AG08395 (cell line): ENCODE data around the gene SLC22A23.

Source experiments
- DNase-seq: peaks from one replicate; pipeline ENCODE4 v3.0.0; 2012; ENCODE audit warnings: mixed read lengths, low spot score

SLC22A23 gene

DNA sequence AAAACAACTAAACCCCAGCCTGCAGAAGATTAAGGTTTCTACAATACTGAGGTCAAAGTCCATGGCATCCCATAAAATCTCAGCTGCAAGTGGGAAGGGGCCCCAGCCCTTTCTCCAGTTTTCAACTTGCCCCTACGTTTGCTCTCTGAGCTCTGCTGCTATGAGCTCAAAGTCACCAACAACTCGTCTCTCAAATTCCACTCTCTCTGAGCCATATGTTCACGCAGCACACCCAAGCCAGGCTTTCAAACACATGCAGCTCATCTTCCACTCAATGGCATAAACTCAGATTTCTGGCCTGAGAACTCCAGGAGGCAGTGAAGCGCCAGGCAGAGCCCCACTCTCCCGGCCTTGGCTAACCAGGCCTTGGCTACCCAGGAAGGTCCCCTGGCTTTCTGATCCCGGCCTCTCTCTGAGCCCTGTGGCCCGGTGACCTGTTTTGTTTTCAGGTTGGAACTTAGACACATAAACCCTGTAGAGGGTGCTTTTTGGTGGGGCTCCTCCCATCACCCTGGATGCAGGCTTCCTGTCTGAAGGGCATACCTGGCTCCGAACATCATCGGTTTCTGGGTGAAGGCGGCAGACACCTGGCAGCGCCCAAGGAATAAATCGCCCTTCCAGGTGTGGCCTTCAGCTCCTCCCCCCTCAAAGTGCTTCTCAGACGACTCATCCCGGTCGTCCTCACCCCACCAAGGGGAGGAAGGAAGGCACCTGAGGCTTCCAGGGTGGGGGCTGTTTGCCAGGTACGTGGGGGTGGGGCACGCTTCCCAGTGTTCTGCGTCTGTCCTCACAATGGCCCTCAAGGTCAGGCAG is 12.4 kb downstream of the SLC22A23 start:
- no peak for DNase-seq

DNA sequence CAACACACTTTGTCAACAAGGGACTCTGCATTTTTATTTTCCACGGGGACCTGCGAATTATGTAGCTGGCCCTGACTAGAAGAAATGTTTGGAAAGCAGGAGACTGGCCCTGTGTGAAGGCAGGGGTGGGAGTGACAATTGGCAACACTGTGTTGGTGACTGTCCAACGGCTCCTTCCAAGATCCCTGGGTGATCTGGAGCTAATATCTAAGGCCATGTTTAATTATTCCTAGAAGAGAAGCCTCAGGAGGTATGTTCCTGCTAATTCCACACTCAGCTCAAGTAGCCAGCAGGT is 13.7 kb downstream of the SLC22A23 start:
- DNase-seq, result no peak

DNA sequence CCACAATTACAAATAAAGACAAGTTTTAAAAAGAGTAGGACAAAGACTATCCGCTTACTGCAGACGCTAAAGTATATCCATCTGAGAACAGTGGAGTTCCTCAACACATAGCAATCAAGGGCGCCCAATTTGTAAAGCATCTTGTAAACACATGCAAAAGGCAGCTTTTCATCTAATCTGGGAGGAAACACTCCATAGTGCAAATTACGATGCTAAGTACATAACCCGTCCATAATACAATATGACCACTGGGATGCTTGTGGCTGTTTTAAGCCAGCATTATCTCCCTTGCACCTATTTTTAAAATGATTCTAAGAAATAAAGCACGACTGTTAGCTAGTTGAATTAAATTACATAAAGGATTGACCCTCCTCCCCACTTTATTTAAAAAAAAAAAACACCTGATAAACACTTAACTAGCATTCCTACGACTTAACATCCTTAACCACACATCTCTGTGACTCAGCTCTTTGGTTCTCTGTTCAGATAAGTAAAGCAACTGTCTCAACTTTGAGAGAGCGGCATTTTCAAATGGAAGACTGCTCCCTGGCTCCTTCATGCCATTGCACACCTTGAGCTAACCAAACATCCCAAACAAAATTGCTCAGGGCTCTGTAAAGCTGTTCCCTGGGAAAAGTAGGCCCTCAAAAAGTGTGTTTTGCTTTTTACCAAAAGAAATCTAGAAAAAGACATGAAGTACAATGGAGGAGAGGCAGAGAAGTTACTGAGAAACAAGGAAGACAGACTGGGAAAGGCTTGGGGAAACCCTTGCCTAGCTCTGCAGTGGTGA is 14.2 kb downstream of the SLC22A23 start:
- peak; percentile 56 for DNase-seq

DNA sequence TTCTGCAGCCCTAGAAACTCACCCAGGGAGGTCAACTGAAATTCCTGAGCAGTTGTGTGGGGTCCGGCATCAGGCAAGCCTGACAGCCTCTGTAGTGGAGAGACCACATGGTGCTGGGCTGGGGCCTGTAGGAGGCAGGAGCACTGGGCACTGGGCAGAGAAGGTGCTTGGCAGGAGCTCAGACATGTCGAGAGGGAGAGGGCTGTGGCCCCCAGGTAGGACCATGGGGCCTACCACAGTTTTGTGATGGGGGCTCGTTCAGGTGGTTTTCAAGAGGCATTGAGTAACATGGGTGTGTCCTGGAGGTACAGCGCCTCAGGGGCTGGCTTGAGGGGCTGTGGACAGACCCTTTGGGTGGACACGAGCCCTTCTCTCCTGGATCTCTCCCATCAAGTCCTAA is 15.9 kb downstream of the SLC22A23 start:
- DNase-seq, result no peak

DNA sequence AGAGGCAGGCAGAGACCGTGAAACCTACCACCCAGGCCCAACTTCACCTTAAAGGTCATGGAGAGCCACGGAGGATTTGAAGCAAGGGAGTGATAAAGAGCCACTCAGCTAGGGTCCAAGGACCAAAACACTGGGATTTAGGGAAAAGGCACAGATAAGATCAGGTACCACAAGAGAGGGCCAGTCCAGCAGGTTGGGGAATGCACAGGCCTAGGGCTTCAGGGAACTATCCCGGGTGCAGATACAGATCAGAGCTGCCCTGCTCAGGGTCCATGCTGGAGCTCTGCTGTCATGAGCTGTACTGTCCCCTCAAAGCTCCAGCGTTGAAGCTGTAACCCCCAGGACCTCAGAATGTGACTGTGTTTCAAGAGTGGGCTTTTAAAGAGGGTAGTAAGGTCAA is 16.9 kb downstream of the SLC22A23 start:
- DNase-seq, result no peak

DNA sequence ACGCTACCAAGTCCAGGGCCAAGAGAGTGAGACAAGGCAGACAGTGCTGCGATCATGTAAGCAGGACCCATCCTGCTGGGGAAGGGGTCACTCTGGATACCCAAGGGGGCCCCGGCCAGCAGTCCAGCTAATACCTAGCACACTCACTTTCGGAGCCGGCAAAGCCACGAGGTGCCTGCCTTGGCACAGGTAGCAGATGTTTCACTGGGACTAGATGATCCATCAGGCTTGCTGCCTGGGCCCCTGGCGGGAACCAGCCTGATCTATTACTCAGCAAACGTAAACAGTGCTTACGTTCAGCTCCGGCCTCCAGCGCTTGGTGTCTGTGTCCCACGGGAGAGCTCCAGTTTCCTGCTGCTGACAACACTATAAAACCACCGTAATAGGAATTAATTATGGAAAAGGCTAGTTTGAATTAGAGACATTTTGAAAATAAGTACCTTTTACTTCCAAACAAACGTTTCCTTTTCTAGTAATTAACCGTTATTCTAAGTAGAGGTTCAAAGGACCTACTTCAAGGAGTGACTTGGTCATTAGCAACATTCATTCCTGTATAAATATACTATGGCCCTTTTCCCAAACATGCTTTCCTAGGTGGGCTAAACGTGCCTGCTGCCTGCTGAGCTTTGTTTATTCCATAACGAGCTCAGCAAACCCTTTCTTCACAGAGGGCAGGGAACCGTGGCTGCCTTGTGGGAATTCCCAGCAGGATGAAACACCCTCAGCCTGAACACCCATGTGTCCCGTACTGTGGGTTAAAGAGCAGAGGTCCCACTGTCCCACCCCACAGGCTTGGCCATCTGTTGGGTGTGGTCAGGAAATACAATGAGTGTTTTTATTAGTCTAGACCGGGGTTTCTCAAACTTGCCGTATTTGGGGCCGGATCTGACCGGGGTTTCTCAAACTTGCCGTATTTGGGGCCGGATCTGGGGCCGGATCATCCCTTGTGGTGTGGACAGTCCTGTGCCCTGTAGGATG is 18.4 kb downstream of the SLC22A23 start:
- DNase-seq, result no peak

DNA sequence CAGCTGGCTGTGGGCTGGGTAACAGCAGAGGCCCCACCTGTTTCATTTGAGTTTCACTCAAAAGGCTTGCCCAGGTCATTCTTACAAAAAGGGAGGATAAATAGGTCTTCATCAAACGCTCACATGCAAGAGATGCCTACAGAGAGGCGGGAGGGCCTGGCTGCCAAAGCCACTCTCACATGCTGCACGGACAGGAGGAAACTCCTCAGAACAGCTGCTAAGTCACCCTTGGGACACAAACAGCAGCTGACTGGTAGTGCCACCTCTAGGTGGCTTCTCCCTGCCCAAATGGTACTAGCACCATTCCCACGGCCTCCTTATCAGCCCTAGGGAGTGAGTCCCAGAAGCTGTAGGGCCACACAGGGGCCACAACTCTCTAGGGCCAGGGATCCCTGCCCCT is 23.8 kb downstream of the SLC22A23 start:
- DNase-seq, result no peak

DNA sequence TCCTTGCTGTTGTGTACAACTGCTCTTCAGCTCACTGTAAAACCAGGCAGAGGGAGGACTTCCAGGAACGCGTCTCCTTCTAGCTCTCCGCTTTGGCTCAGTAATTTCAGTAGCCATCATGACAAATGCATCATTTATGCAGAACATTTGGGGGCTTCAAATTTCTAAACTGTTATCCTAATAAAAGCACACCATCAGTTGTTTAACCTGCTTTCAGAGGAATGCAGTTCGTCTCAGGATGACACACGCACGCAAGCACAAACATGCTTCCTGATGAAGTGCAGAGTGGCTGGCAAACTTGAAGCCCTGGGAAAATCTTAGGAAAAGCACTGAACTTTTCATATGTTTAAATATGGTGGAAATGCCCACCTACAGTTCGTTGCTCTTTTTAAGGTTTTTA is 24.4 kb downstream of the SLC22A23 start:
- no peak for DNase-seq

DNA sequence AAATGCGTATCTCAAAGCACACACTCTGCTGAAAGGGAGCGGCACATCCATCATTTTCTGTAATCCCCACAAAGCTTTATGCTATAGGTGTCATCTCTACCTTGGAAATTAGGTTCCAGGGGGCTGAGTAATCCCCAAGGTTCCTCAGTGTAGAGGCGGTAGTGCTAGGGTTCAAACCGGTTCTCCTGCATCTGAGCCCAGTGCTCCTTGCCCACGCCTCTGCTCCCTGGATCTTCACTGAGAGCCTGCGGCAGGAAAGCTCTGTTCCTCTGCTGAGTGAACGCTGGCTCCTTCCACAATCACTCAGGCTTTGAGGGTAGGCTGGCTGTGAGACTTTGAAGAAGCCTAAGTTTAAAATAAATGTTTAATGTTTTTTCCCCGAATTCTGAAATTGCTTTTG is 24.9 kb downstream of the SLC22A23 start:
- no peak for DNase-seq

DNA sequence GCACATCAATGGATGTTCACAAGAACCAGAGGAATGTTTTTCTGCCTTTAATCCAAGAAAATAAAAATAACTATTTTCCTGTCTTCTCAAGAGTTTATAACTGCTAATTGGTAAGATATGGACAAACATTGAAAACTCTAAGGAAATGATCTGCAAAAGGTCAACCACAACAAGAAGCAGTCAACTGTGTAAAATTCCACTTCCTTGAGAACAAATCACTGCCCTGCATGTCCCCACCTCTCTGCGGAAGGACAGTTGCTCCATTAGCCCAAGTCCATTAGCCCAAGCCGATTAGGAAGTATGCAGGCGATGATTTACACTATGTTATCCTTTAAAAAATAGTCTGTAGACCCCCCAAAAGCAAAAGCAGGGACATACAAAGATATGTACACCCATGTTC is 27.6 kb downstream of the SLC22A23 start:
- no peak for DNase-seq

DNA sequence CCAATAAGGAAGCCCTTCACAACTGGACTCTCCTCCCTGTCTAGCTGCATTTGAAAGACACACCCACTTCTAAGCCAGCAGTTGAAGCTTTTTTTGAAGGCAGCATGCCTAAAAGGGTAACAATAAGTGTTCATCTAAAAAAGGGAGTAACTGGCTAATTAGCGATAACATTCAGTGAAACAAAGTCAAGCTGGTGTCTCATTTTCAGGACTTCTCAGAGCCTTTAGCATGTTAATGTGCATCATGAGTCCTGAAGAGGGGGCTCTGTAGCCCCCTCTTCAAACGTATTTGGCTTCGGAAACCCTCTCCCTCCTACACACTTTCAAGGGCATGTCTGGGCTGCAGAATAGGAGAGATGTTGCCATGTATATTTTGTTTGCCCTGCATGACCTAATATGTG is 28.1 kb downstream of the SLC22A23 start:
- DNase-seq, result no peak

DNA sequence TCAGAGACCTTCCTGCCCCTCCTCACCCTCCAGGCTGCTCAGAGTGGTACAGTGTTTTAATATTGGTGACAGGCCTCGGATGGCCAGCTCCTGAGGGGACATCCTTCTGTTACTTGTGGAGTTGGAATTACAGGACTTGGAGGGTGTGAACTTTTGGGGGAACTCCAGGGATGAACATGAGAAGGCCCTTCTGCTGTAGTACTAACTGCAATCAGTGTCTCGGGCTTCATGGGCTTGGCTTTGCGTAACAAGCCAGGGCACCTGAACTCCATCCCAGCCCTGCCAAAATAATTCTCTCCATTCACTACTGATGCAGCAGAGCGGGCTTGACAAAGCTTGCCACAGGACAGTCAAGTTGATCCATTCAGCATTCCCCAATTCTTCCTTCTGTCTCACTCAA is 28.6 kb downstream of the SLC22A23 start:
- no peak for DNase-seq

DNA sequence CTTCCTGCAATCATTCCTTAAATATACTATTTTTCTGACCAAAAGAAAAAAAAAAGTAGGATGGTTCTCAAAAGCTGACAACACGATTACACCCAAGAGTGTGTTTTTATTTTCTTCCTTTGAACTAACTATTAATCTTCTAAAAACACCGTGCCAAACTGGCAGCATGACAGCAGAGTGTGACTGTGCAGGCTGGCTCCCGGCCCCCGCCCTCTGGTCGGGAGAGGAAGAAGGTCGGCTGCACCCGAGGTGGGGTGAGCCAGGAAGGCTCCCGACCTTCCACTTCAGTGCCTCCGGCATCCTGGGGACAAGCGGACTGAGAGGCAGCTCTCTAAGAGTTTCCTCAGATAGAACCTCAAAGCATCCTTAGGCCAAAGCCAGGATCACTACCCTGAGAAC is 29.2 kb downstream of the SLC22A23 start:
- peak; percentile 71 for DNase-seq

DNA sequence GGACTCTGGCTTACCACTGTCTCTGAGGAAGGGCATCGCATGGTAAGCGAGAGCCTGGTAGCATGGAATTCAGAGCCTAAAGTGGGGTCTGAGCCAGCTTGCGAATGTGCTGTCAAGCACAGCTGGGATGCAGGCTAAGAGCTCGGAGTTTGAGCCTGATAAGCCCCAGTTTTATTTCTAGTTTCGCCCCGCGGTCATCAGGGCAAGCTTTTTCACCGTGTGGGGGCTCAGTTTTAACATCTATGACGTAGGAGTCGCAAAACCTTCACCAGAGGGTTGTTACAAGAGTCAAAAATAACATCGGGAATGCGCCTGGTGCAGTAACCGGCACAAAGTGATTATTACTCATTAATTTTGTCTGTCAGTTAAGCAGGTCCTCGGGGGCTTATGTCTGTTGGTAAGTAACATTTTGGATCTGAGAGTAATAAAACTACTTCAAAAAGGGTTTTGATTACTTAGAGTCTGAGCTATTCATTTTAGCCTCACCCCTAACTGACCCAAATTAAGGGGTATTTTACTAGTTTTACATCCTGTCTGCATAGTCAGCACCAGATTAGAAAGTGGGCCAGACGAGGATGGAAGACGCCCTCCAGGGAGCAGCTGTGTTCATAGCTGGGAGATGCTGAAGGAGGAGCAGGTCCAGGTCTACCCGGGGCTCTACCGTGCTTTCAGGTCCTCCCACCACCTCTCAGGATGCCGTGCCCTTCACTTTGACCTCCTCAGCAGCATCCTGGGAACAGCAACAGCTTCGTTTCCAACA is 29.7 kb downstream of the SLC22A23 start:
- no peak for DNase-seq

DNA sequence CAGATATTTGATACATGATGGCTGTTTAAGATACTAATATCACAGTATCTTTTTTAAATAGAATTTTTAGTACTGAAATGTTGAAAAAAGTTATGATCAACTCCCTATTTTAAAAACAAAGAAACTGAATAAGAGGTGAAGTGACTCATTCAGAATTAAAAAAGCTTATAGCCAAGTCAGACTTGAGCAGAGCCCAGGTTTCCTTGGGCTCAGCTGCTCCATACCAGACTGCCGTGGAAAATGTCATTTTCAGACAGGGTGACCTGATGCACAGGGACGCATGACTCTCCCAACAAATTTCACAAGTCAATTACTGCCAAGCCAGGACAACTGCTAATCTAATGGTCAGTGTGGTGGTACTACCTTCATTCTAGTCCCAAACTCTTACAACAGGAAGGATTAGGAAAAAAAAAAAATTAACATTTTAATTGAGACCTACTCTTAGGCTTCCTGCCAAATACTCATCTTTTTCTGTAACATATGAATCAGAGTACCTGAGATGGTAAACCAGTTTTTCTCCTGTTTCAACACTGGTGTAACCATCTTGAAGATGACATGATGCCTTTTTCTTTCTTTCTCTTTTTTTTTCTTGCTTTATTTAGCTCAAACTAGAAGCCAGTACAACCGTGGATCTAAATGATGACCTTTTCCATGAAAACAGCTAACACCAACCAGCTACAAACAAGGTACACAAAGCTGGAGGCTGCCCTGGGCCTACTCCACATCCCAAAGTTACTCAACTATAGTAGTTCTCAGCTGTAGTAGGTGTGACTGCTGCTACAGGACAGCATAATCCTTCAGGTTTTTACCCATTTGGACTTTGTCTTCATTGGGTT is 30.5 kb downstream of the SLC22A23 start:
- DNase-seq, result no peak

DNA sequence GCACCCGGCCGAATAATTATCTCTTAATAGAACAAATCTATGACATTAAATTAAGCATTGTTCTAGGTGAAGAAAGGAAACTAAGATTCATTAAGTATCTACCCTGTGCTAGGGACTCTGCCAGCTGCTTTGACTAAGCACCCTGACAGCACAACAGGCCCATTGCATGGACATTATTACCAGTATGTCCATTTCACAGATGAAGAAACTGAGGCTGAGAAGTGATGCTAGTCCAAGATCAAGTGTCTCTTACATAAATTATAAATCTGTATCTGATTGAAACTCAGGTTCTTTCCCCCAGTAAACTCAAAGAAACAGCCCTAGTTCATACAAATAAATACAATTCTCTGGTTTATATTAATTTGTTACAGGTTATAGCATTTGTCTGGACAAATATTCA is 31.3 kb downstream of the SLC22A23 start:
- no peak for DNase-seq

DNA sequence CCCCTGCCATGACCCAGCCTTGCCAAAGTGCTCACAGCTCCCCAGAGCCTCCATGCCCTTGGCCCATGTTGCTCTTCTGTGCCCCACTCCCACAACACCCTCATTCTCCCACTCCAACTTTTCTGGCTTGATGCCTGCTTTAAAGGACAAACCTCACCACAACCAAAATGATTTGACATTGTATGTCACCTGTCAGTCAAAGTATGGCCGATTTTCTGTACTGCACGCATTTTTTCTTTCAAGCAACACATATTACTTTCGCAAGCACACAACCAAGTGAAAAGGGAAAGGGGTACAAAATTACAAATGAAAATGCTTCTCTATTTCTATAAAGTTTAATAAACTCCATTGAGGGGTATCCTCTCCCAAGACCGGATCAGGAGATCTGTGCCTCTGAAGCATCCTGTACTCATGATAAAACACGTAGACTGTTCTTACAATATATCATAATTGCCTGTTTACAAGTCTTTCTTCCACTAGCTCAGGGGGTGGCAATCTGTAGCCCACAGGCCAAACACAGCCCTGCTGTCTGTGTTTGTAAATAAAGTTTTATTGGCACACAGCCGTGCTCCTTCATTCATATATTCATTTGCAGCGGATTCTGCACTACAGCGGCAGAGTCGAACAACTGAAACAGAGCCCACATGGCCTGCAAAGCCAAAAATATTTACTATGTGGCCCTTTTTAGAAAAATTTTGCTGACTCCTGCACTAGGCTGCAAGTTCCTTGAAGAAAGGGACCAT is 32.5 kb downstream of the SLC22A23 start:
- no peak for DNase-seq

DNA sequence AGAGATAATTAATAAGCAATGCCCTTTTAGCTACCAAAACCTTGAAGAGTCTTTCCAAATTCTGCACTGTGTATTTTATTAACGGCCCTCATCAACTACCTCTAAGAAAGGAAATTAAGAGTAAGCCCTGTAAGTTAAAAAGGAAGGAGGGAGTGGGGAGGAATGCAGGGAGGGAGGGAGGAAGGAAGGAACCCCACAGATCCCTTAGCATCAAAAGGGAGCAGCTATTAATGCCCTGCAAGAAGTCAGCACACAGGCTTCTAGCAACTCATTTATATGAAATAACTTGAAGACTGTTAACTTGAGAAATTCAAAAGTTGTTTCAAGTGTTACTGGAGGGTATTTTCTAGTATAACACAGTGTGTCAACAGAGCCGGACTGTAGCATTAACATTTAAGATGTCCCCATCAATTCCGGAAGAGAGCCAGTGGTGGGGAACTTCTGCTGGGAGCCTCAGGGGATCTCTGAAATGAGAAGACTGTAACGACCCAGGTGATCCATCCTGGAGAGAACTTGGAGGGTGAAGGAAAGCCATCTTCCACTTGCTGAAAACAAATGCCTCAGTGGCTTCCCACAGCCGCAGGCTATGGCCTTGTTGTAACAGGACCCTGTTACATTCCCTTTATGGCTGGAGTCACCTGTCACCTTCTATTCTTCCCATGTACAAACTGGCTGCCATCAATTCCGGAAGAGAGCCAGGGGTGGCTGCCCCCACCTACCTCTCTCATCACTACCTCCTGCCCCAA is 33.2 kb downstream of the SLC22A23 start:
- no peak for DNase-seq

DNA sequence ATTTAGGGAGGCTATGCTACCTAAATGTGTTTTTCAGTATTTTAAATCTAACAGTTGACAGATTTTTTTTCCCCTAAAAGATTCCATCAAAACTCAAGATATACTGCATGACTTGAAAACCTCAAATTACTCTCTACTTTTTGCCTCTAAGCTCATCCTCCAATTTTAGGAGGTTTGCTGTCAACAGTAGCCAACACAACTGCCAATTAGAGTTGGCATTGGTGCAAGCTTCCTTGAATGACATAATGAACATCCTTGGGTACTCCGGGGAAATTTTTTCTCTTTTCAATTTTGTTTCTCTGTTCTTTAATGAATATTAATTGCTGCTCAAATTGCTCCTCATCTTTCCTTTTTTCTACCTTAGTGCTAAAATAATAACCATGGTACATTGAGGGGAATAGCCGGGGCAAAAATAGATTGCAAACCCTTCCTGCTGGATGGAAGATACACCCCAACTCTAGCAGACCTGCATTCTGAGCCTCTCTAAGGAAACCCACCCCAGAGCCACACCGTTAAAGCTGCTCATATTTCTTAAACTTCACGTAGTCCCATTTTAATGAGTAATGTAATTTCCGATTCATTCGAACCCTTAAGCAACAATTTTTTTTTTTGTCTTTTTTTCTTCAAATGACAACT is 34.3 kb downstream of the SLC22A23 start:
- DNase-seq, result no peak
